GM12873 (cell line): ENCODE results near the gene NES.

Experiments
- CTCF ChIP-seq: IDR thresholded peaks from 2 replicates; pipeline ENCODE4 v1.5.1; 2012; ENCODE audit warnings: low read depth, mild to moderate bottlenecking, moderate library complexity, low read length, control low read depth; ENCODE audit not compliant: insufficient read depth; ENCODE audit errors: missing control alignments

NES gene

GRCh38 chr1:156700736-156701531 is 23.7 kb upstream of the NES start:
- TF ChIP-seq CTCF = no peak

- TF ChIP-seq CTCF = no peak
Observed at GRCh38 chr1:156698995-156699394, 21.8 kb upstream of the NES start.

GRCh38 chr1:156697481-156697880 is 20.3 kb upstream of the NES start:
- TF ChIP-seq CTCF = no peak

GRCh38 chr1:156696755-156697154 is 19.5 kb upstream of the NES start:
- TF ChIP-seq CTCF = no peak

- TF ChIP-seq CTCF = no peak
Observed at GRCh38 chr1:156694690-156694962, 17.4 kb upstream of the NES start.

- TF ChIP-seq CTCF = no peak
Observed at GRCh38 chr1:156693848-156694689, 16.9 kb upstream of the NES start.
